Stimulated activated CD8-positive, alpha-beta memory T cell treated with anti-CD3 and anti-CD28 coated beads, Interleukin-4, amount 100 ng/mL, for 4 hours (primary cell): ENCODE data around the gene BCL10.

Experiments
- DNase-seq, 2 donors: peaks; one replicate each; pipeline ENCODE4 v3.0.0-alpha.2; 2020; ENCODE audit warnings: low read depth in 2 of 2, low spot score in 1 of 2

BCL10 gene

DNA sequence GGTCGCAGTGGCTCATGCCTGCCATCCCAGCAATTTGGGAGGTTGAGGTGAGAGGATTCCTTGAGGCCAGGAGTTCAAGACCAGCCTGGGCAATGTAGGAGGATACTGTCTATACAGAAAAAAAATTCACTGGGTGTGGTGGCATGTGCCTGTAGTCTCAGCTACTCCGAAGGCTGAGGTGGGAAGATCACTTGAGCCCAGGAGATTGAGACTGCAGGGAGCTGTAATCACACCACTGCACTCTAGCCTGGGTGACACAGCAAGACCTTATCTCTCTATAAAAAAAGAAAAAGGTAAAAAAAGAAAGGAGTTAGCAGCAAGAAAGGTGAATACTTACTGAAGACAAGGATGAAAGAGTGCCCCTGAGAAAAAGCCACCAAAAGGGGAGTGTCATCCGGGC, 23.7 kb upstream of the BCL10 start:
- DNase-seq: no peak

DNA sequence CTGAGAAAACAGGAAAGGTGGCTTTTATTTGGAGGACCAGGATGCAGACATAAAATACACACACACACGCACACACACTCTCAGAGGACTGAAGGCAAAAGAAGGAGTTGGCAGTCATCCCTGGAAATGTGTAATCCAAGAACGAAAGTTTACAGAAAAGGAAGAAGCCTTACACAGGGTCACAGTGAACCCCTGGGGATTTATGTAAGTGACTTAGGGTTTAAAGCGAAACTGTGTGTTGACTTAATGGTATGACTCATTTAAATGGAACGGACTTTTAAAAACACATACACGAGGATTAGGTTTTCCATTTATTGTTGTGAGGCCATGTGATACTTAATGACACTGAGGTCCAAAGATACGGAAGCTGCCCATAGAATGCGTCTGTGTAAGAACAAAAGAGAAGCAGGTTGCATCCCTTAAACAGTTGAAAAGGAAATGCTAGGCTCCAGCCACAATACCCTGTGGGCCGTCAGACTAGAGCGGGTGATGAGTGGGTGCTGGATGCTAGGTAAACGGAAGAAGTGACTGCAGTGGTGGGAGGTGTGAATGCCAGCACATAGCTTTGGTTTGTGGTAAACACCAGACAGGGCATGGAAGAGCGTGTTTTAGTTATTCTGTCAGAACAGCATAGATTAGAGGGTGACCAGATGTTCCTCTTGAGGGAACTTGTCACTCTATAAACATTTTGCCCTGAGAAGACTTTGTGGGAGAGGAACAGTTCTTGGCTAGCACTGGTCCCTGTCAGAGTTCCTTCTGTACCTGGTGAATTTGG, 21.6 kb upstream of the BCL10 start:
- peak; percentile 42 to 69 for DNase-seq

DNA sequence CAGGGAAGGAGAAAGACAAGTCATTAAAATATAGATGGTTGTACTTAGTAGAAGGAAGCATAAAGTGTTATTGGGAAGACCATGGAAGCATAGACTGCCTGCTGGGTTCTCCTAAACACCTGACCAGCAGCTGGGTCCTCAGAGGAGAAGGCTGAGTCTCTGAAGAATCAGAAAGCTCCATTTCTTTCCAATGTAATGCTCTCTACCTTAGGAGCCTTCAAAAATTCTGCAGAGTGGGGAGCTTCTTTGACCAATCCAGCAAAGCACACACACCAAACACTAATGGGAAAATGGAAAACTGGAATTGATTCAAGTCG, 21.1 kb upstream of the BCL10 start:
- no peak for DNase-seq

DNA sequence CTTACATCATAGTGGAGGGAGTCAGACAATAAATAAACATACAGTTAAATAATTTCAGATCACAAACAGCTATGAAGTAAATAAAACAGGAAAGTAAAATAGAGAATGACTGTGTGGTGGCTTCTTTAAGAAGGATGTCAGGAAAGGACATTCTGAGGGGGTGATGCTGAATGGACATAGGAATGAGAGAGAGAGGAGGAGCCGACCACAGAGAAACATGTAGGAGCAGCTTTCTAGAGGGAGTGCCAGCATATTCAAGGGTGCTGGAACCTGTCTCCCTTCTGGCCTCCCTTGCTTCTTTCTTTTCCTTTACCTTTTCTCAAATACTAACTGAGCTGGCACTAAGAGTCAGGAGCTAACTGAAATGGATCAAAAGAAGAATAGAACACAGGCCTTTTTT, 20.5 kb upstream of the BCL10 start:
- DNase-seq: no peak

DNA sequence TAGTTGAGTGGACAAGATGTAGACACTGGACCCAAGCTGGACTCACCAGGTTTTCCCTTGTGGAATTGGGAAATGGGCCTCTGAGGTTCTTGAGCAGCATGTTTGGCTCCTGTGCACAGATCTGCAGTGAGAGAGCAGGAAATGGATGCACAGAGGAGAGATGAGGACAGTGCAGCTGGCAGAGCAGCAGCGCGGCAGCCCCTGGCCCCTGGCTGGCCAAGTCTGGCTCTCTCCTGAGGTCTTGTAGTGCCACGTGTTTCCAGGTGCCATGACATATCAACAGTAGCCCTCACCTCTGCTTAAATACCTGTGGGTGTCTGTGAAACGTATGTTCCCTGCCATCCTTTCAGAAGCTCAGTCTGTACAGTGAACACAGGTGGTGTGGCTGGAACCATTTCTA, 19.2 kb upstream of the BCL10 start:
- no peak for DNase-seq

DNA sequence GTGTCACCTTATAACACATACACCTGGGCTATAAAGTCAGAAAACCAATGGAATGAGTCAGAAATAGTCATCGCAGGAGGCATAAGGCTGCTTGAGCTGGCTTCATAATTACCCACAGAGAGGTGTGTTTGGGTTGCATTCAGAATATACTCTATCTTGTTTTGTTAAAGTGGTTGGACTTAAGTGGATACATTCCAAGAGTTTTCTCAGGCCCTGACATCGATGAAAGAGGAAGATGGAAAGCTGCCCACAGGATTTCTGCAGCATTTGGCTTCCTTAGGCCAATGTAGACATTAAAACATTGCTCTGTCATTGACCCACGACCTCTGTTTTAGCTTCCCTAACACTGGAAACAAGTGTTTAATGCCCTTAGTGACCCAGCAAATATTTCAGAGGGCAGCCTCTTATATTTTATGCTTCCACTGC, 18.6 kb upstream of the BCL10 start:
- no peak for DNase-seq

DNA sequence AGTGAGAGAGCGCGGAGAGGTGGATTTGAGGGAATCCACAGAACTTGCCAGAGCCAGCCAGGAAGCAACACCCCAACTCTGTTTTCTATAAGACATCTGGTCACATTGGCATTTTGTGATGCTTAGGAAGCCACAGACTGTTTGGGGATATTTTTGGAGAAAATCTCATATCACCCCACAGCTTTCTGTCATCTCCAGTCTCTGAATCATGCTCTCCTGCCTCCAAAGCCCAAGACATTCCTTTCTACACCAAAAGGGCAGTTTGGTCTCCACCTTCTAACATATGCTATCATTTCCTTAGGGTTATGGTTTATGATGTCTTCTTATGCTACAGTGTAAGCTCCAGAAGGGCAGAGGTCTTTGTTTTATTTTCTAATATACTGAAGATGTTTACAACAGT, 14.4 kb upstream of the BCL10 start:
- DNase-seq: no peak

DNA sequence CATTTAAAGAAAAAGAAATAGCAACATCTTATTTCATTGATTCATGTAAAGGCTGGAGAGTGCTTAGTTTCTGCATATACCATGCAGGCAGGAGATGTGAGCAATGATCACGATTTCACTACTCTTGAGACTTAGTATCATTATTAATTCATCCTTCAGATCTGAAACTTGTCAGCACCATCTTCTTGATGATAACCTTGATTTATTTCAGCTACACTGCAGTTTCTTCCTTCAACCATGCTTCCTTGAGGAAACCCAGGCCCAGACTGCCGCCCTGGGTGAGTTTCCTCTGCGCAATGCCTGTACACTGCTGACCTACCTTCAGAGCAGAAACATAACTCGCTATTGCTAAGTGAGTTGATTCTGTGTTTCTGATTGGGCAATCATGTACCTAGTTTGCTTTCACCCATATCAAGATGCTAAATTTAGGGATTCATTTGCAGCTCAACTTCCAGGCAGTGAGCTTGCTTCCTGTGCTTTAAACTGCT, 13.5 kb upstream of the BCL10 start:
- no peak for DNase-seq

DNA sequence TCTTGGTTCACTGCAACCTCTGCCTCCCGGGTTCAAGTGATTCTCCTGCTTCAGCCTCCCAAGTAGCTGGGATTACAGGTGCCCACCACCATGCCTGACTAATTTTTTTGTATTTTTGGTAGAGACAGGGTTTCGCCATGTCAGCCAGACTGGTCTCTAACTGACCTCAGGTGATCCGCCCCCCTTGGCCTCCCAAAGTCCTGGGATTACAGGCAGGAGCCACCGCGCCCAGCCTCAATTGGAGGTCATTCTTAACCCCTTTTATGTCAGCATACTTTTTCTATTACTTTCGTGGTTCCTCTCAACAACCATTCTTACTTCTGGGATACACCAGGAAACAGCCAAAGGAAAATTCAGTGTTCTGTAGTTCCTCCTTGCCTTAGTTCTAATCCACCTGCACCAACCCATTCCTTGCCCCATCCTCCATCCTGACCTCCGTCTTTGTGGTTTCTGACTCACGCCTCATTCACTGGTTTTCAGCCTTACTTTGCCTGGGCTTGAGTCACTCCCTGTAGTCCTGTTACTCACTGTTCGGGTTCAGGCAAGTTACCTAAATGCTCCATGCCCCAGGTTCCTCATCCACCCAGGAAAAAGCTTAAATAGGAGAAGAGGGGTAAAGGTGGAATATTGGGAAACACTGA, 12.9 kb upstream of the BCL10 start:
- DNase-seq: no peak

DNA sequence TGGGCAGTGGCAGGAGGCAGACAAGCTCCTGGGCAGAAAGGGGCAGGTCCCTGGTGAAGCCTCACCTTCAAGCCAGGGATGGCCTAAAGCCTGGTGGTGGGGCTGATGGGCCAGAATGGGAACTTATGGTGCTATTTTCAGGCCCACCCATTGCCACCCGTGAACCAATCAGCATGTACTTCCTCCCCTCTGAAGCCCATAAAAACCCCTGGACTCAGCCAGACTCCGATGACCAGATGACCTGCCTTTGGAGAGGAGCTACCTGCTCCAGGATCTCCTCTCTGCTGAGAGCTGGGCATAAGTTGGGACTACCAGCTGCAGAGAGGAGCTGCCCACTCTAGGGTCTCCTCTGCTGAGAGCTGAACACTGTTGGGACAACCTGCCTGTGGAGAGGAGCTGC, 7.8 kb upstream of the BCL10 start:
- no peak for DNase-seq

DNA sequence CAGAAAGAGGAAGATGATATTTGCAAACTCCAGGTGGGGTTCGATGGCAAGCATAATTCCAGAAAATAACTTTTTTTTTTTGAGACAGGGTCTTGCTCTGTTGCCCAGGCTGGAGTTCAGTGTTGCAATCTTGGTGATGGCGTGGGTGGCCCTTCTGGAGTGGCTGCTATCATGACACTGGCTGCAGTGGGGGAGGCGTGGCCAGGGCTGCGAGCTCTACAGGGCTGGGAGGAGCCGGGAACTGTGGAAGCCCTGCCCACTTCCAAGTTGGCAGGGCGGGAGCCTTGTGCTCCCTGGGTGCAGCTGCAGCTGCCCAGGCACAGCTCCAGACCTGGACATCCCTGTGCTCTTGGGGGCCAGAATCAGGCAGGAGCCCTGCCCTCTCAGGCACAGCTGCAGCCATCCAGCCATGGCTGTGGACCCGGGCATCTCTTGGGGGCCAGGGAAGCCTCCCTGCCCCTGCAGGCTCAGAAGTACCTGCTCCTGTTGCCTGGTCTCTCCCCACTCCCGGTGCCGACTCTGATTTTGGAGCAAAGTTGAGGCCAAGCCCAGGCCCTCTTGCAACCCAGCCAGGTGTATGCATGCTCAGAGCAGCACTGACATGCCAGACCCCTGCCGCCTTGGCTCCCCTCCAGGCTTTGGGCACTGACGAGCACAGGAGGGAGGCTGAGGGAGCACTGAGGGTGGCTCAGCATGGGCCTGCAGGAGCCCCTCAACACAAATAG, 7.2 kb upstream of the BCL10 start:
- DNase-seq: no peak

DNA sequence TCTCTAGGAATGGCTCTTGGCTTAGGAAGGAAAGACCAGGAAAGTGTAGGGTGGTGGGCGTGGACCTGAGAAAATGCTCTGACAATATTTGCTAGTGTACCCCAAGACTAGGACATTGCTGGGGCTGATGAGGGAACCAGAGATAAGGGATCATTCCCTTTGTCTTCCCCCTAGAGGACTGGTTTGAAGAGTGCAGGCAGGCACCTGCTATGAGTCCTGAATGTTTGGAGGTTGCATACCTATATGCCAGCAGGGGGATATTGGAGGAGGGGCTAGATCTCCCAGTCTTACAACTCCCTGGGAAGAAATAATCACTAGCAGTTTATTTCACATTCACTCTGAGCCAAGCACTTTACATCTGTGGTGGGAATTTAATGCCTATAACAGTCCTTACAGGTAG, 6.0 kb upstream of the BCL10 start:
- DNase-seq: no peak

DNA sequence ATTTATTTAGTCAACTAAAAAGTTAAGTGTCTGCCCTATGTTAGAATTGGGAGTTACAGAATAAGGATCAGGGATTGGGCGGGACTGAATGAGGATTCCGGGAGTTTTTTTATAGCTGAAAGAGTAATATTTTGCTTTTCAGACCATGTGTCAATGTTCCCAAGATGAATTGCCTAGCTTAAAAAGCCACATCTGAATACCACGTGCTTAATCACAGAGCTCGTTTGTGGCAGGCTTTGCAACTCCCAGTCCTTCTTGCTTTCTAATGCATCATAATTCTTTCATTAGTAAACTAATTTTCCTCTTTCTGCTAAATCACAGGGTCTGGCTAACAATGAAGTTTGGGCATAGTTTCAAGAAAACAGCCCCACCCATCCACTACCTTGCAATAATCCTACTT, 4.2 kb upstream of the BCL10 start:
- no peak for DNase-seq

DNA sequence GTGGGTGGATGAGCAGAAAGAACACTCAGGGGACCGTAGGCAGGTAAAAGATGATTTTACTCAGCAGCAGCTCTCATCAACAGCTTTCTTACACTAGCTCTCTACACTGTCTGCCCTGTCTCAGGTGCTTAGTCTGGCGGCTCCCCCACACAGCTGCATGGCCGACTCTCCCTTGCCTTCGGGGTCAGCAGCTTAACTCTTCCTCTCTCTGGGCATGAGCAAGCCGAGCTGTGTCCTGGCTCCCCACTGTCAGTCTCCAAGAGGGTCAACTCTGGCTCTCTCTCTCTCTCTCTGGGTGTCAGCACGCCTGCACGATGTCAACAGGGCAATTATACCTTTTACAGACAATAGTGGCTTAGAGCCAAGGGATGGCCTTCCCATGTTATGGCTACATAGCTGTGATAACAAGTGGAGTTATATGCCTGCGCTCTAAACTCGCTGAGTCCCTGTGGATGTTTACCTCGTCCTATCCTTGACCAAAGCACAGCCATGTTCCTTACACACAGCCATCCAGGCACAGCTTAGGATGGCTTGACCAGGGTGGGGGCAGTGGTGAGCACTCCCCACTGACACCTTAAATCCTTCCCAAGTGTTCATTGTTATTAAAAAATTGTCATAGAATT, 3.1 kb upstream of the BCL10 start:
- no peak for DNase-seq

DNA sequence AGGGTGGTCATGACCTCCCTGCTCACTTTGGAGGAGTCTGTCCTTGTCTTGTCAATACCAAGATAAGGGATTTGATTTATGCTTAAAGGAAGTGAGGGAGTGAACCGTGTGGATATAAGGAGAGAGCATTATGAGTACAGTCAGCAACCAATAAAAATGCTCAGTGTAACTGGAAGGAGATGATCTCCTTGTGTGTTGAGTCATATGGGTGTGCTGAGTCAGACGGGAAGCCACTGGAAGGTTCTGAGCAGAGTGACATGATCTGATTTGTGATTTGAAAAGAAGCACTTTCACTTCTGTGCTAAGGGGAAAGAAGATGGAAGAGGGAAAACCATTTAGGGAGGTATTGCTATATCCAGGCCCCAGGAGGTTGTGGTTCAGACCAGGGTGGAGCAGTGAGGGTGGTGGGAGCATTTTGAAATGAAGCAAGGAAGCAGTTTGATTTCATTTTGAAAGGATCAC, 2.5 kb upstream of the BCL10 start:
- peak in 1 of 2 donors; percentile 28 for DNase-seq

DNA sequence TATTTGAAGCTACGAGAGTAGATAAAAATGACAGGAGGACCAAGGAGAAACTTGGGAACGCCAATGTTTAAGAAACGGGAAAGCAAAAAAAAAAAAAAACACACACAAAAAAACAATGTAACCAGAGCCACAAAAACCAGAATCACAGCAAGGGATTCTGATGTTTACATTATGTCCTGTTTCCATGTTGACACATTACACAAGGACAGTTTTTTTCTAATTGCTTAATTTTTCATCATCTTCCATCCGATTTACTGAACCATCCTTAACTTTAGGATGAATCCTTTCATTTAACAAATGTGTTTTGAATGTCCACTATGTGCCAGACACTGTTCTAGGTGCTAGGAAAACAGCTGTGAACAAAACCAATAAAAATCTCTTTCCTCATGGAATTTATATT, 1.4 kb upstream of the BCL10 start:
- no peak for DNase-seq

DNA sequence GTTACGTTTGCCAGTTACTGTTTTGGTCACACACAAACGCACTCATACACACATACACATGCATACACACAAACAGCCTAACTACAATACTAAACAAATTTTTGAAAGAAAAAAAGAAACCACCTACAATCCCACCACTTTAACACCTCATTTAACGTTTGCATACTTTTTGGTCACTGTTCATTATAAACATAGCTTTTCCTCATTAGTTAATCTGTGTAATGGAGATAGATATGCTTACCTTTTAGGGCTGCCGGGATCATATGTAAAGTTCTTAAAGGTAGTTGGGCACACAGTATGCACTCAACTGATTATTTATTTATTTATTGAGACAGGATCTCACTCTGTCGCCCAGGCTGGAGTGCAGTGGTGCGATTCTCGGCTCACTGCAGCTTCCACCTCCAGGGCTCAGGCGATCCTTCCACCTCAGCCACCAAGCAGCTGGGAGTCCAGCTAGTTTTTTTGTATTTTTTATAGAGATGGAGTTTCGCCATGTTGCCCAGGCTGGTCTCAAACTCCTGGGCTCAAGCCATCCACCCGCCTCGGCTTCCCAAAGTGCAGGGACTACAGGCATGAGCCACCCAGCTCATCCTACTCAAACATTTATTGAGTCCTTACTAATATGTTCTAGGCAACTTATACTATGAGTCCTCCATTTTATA, 677 bp upstream of the BCL10 start:
- no peak for DNase-seq

DNA sequence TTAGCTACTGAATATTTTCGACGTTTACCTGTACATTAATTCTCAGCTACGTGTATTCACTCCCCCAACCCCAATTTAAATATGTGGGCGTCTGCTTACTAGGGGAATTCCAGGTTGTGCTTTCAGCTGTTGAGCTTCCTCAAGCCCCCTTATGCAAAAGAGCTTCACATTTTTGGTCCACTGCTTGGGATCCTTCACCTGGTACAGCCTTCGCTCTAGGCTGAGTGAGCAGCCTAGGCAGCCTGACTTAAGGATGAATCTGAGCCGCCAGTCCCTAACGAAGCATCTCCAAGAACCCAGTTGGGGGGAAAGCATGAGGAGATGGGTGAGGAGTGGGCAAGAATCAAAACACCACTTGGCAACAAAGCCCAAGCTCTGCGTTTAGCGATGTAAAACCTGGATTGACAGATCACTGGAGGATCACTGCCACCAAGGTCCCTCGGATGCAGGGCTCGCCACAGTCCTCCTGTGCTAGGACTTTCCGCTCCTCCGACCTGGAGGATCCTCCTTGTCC, 674 bp downstream of the BCL10 start:
- DNase-seq: no peak

DNA sequence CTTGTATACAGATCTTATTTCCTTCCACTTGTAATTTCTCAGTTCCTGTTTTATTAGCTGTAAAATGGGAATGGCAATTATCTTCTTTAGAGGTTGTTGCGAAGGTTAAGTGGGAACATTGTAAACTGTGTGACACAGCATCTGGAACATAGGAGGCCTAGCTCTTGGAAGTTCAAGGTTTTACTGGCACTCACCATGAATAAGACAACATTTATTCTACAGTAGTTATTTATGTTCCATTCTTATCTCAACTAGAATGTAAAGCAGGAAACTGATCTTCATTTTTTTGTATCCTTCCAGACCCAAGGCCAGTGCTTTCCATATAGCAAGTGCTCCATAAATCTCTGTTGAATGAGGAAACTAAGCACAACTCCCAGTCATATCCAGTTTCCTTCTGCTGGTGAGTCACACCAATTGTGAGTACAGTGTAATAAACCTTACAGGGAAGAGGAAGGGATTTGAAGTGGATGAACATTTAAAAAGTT, 1.4 kb downstream of the BCL10 start:
- DNase-seq: no peak

DNA sequence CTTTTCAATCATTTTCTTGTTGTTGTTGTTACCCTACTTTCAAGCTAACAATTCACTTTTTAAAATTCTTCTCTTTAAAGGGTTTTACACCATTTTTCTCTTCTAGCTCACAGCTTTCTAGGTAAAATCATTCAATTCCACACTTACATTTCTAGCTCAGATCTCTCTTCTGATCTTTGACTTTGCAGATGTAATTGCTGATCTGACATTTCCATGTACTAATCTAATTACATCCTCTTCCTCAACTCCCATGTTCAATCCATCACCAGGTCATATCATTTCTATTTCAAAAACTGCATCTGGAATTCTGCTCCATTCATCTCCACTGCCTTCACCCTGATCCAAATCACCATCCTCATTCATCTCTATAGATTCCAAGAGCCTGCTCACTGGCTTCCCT, 3.0 kb downstream of the BCL10 start:
- no peak for DNase-seq
